Cardiac atrium fibroblast (primary cell): ENCODE data around the gene SLC1A7. TPM values are rescaled to one million over a fixed set of nuclear protein-coding genes. Genes with fewer than 3 reads are reported as not detected.

Experiments used
- total RNA-seq: library from RNA; depleted of rRNA; stranded (reverse); fragments of >200 nt; gene quantifications from 2 replicates; pipeline ENCODE4 v1.2.3, GENCODE V29; 2015

The SLC1A7 gene
- 0.97 TPM in 1 of 2 replicates, not detected in the other for total RNA-seq

GRCh38 chr1:53142226-53142853, at the start of gene SLC1A7:
SLC1A7 (minus strand) TSS chr1:53142638; CDS start chr1:53142449, 189 bp downstream.

DNA sequence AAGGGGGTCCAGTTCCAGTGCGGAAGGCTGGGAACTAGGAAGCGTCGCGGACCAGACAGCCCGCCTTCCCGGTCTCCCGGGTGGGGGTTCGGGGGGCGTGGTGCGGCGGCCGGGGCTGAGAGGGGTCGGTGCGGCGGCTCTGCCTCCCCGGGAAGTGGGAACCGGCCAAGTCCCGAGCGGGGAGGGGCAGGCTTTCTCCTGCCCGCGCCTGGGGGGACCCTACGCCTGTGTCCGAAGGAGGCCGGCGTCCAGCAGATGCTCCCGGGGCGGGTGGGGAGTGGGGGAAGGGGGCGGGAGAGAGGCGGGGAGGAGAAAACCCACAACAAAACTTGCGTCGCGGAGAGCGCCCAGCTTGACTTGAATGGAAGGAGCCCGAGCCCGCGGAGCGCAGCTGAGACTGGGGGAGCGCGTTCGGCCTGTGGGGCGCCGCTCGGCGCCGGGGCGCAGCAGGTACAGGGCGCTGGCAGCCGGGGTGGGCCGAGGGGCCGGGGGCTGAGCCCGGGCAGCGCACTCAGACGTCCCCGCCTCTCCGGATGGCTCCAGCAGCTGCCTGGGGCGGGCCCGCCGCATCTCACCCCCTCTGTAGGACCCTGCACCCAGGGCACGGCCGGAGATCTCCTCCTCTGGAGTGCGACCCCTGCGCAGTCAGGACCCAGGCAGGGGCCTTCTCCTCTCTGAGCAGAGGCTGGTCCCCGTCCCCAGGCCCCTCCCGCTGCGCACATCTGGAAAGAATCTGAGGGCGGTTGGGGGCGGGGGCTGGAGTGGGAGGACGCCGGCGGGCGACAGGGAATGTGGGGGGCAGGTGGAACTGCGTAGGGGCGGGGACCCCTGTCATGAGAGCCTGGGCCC, 80.4 kb downstream of the SLC1A7 start, which contains the start of gene PODN:
PODN (plus strand) TSS at position 355 of the 849 bp plus-strand sequence. CDS start 7,643 bp downstream, outside the sequence.

Other genes starting within 250 kb of the SLC1A7 start
- gene ECHDC2, start 220.9 kb downstream of the SLC1A7 start, total RNA-seq, result 17.0 and 33.8 TPM in 2 replicates
- 157 and 179 TPM in 2 replicates for gene SCP2, start 215.4 kb downstream of the SLC1A7 start, total RNA-seq
- gene PODN, start 80.4 kb downstream of the SLC1A7 start, total RNA-seq, result 12.1 and 18.5 TPM in 2 replicates
- gene CPT2, start 54.2 kb upstream of the SLC1A7 start, total RNA-seq, result 13.7 and 27.4 TPM in 2 replicates
- gene CZIB, start 78.0 kb upstream of the SLC1A7 start, total RNA-seq, result 40.3 and 61.6 TPM in 2 replicates
- 21.7 and 22.5 TPM in 2 replicates for gene MAGOH, start 95.9 kb upstream of the SLC1A7 start, total RNA-seq
- 12.3 and 16.4 TPM in 2 replicates for gene LRP8, start 185.4 kb upstream of the SLC1A7 start, total RNA-seq